ENCODE data around the gene COMMD10.
"Not testable (repeated sequence)": the region's sequence is repeated elsewhere in the genome, so short reads cannot be mapped to it uniquely, and the experiment has no call there.

Gene COMMD10

GRCh38 chr5:116104941-116105340 lies 20.1 kb downstream of the COMMD10 start:
- not testable (repeated sequence) for DNase-seq

GRCh38 chr5:116115163-116115562 lies 30.3 kb downstream of the COMMD10 start:
- DNase-seq: no peak

GRCh38 chr5:116130471-116130870 lies 45.6 kb downstream of the COMMD10 start:
- no peak for DNase-seq

- no peak for DNase-seq
Observed at GRCh38 chr5:116130976-116131375, 46.2 kb downstream of the COMMD10 start.

- no peak for DNase-seq
Observed at GRCh38 chr5:116133281-116133680, 48.5 kb downstream of the COMMD10 start.

GRCh38 chr5:116135344-116135743 lies 50.5 kb downstream of the COMMD10 start:
- DNase-seq: no peak

- DNase-seq: peak; percentile 35
Observed at GRCh38 chr5:116137544-116138378, 52.9 kb downstream of the COMMD10 start.

- DNase-seq: no peak
Observed at GRCh38 chr5:116142495-116142894, 57.7 kb downstream of the COMMD10 start.

GRCh38 chr5:116144103-116144502 lies 59.3 kb downstream of the COMMD10 start:
- DNase-seq: no peak

- no peak for DNase-seq
Observed at GRCh38 chr5:116144991-116145390, 60.2 kb downstream of the COMMD10 start.

- peak; percentile 75 for DNase-seq
Observed at GRCh38 chr5:116145416-116145815, 60.6 kb downstream of the COMMD10 start.

GRCh38 chr5:116152169-116152568 lies 67.3 kb downstream of the COMMD10 start:
- peak; percentile 18 for DNase-seq

GRCh38 chr5:116153687-116154174 lies 68.9 kb downstream of the COMMD10 start:
- DNase-seq: peak; percentile 4

- DNase-seq: no peak
Observed at GRCh38 chr5:116154252-116154651, 69.4 kb downstream of the COMMD10 start.

- no peak for DNase-seq
Observed at GRCh38 chr5:116154931-116155330, 70.1 kb downstream of the COMMD10 start.

- no peak for DNase-seq
Observed at GRCh38 chr5:116157902-116158301, 73.1 kb downstream of the COMMD10 start.

- no peak for DNase-seq
Observed at GRCh38 chr5:116159006-116159405, 74.2 kb downstream of the COMMD10 start.

GRCh38 chr5:116174111-116174510 lies 89.3 kb downstream of the COMMD10 start:
- no peak for DNase-seq

- DNase-seq: no peak
Observed at GRCh38 chr5:116176121-116176520, 91.3 kb downstream of the COMMD10 start.

GRCh38 chr5:116178925-116179324 lies 94.1 kb downstream of the COMMD10 start:
- DNase-seq: no peak

- no peak for DNase-seq
Observed at GRCh38 chr5:116209166-116209565, 124.3 kb downstream of the COMMD10 start.

GRCh38 chr5:116212225-116212624 lies 127.4 kb downstream of the COMMD10 start:
- no peak for DNase-seq

GRCh38 chr5:116216246-116216645 lies 131.4 kb downstream of the COMMD10 start:
- DNase-seq: no peak

- no peak for DNase-seq
Observed at GRCh38 chr5:116225281-116225922, 140.6 kb downstream of the COMMD10 start.
